GM19193 (cell line): ENCODE measurements around the gene INKA1.

ENCODE experiments used
- POLR2A ChIP-seq: IDR thresholded peaks from 4 replicates; pipeline ENCODE4 v1.6.1; 2011; ENCODE audit not compliant: insufficient read depth, insufficient read length; ENCODE audit errors: extremely low read depth

The INKA1 gene

GRCh38 chr3:49841126-49841696, 38.1 kb downstream of the INKA1 start:
- TF ChIP-seq POLR2A, result no peak

- no peak for TF ChIP-seq POLR2A
These were observed 38.7 kb downstream of the INKA1 start for GRCh38 chr3:49841806-49842205.

GRCh38 chr3:49842843-49843517, 39.9 kb downstream of the INKA1 start:
- TF ChIP-seq POLR2A, result no peak

DNA sequence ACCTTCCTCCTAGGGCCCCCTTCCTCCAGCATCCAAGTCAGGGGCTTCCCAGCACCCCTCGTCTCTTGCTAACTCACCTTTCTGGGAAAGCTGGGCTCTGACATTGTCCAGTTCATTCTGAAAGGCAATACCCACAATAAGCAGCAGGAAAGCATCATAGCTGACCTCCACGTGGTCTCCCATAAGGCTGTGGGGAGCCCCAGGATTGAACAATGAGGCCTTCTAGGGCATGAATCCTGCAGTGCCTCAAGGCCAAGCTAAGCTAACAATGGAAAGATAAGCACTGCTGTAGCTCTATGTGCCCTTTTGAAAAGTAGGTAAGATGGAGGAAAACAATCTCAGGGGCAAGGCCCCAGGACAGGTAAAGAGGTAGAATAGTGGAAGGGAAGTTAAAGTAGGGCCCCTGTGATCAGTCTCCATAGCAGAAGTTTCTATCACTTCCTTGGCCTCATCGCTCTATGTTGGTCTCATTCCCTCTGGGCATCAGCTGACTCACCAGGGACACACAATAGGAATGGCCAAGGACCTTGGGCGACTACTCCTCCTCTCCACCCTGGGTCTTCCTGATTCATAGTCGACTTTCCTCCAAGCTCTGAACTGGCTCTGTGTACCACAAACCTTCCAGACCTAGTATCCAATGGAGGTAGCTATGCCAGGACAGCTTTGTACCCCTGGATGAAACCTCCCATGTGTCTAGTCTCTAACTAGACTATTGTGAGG, 41.6 kb downstream of the INKA1 start:
- no peak for TF ChIP-seq POLR2A

- TF ChIP-seq POLR2A, result no peak
These were observed 42.6 kb downstream of the INKA1 start for GRCh38 chr3:49845694-49846093.
